ENCODE results near the gene NTN1.

The NTN1 gene

GRCh38 chr17:9202532-9202931 lies 181.2 kb downstream of the NTN1 start:
- DNase-seq: no peak

GRCh38 chr17:9203771-9204425 lies 182.6 kb downstream of the NTN1 start:
- DNase-seq: no peak

- no peak for DNase-seq
Measured at GRCh38 chr17:9204637-9205329, 183.5 kb downstream of the NTN1 start.

- DNase-seq: no peak
Measured at GRCh38 chr17:9205520-9206409, 184.5 kb downstream of the NTN1 start.

- no peak for DNase-seq
Measured at GRCh38 chr17:9206410-9206703, 185.0 kb downstream of the NTN1 start.

- DNase-seq: no peak
Measured at GRCh38 chr17:9206741-9207332, 185.5 kb downstream of the NTN1 start.

GRCh38 chr17:9208381-9209105 lies 187.2 kb downstream of the NTN1 start:
- no peak for DNase-seq

GRCh38 chr17:9209347-9209746 lies 188.0 kb downstream of the NTN1 start:
- DNase-seq: no peak

DNA sequence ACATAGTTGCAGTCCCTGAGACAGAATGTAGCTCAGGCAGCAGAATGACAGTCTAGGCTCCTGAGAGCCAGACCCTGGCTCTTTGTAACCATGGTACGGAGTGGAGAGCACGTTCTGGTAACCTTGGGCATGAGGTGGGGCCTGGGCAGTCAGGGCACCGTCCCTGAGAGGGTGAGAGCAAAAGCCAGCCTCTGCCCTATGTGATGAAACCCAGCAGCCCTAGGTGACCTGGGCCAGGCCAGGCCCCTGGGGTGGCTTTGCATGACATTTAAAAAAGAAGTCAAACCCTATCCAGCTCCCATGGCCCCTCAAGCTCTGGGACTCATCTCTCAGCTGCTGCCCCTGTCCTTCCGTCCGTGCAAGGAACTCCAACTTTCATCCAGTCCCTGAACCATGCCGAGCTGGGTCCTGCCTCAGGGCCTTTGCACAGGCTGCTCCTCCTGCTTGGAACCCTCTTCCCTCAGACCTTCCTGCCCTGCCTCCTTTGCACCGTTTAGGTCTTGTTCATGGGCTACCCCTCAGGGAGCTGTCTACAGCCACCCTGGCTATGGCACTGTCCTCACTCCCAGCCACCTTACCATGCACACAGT lies 188.6 kb downstream of the NTN1 start:
- DNase-seq: no peak

- DNase-seq: no peak
Measured at GRCh38 chr17:9211133-9211765, 189.9 kb downstream of the NTN1 start.

GRCh38 chr17:9212376-9213302 lies 191.3 kb downstream of the NTN1 start:
- no peak for DNase-seq

- no peak for DNase-seq
Measured at GRCh38 chr17:9213303-9213640, 192.0 kb downstream of the NTN1 start.

GRCh38 chr17:9215465-9215864 lies 194.2 kb downstream of the NTN1 start:
- DNase-seq: no peak

- DNase-seq: no peak
Measured at GRCh38 chr17:9217151-9218056, 196.1 kb downstream of the NTN1 start.

GRCh38 chr17:9218064-9218635 lies 196.8 kb downstream of the NTN1 start:
- no peak for DNase-seq

GRCh38 chr17:9218911-9219310 lies 197.6 kb downstream of the NTN1 start:
- no peak for DNase-seq

GRCh38 chr17:9219631-9220397 lies 198.5 kb downstream of the NTN1 start:
- DNase-seq: no peak

GRCh38 chr17:9220398-9221146 lies 199.3 kb downstream of the NTN1 start:
- DNase-seq: no peak
